Ishikawa (cell line): ENCODE results near the gene GLOD4.

Experiments
- CEBPB ChIP-seq: IDR thresholded peaks from 2 replicates; pipeline ENCODE4 v1.6.1; 2012
- CREB1 ChIP-seq: IDR thresholded peaks from 2 replicates; pipeline ENCODE4 v1.6.1; 2012; ENCODE audit warnings: low read depth
- EGR1 ChIP-seq: IDR thresholded peaks from 2 replicates; pipeline ENCODE4 v1.6.1; 2012
- EP300 ChIP-seq: IDR thresholded peaks from 2 replicates; pipeline ENCODE4 v1.6.1; 2012; ENCODE audit warnings: borderline replicate concordance
- FOXM1 ChIP-seq: IDR thresholded peaks from 2 replicates; pipeline ENCODE4 v1.6.1; 2012; ENCODE audit warnings: low read depth, borderline replicate concordance
- NFIC ChIP-seq: IDR thresholded peaks from 2 replicates; pipeline ENCODE4 v1.6.1; 2012
- RAD21 ChIP-seq: IDR thresholded peaks from 2 replicates; pipeline ENCODE4 v1.6.1; 2012; ENCODE audit warnings: low read depth
- REST ChIP-seq: IDR thresholded peaks from 2 replicates; pipeline ENCODE4 v1.6.1; 2012; ENCODE audit warnings: low read depth, mild to moderate bottlenecking
- TAF1 ChIP-seq: IDR thresholded peaks from 2 replicates; pipeline ENCODE4 v1.6.1; 2012; ENCODE audit warnings: low read depth, mild to moderate bottlenecking
- TCF12 ChIP-seq: IDR thresholded peaks from 2 replicates; pipeline ENCODE4 v1.6.1; 2012; ENCODE audit warnings: low read depth
- TEAD4 ChIP-seq: IDR thresholded peaks from 2 replicates; pipeline ENCODE4 v1.6.1; 2012
- YY1 ChIP-seq: IDR thresholded peaks from 2 replicates; pipeline ENCODE4 v1.6.1; 2012; ENCODE audit warnings: low read depth
- ZBTB7A ChIP-seq: IDR thresholded peaks from 2 replicates; pipeline ENCODE4 v1.6.1; 2012; ENCODE audit warnings: low read depth
- TF ChIP-seq, protein P1 (sequence below): IDR thresholded peaks from 2 replicates; pipeline ENCODE4 v1.6.1; 2012
- TF ChIP-seq, protein P2 (sequence below): IDR thresholded peaks from 2 replicates; pipeline ENCODE4 v1.6.1; 2012

GLOD4 gene

GRCh38 chr17:807523-808294 lies 25.6 kb upstream of the GLOD4 start:
- TF ChIP-seq TAF1 (no peak), CREB1 (no peak), CEBPB (no peak), TCF12 (no peak), RAD21 (no peak), TEAD4 (no peak), YY1 (no peak), NFIC (no peak), EP300 (no peak), EGR1 (no peak), FOXM1 (no peak)
- TF ChIP-seq, protein P1, sequence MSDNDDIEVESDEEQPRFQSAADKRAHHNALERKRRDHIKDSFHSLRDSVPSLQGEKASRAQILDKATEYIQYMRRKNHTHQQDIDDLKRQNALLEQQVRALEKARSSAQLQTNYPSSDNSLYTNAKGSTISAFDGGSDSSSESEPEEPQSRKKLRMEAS = no peak

- TF ChIP-seq ZBTB7A (no peak), CEBPB (no peak), EGR1 (no peak), FOXM1 (no peak), YY1 (no peak), RAD21 (no peak), EP300 (no peak)
- TF ChIP-seq, protein P1 = no peak
Measured at GRCh38 chr17:806781-807522, 24.9 kb upstream of the GLOD4 start.

GRCh38 chr17:806346-806745 lies 24.3 kb upstream of the GLOD4 start:
- no peak for TF ChIP-seq NFIC
- TF ChIP-seq, protein P2, sequence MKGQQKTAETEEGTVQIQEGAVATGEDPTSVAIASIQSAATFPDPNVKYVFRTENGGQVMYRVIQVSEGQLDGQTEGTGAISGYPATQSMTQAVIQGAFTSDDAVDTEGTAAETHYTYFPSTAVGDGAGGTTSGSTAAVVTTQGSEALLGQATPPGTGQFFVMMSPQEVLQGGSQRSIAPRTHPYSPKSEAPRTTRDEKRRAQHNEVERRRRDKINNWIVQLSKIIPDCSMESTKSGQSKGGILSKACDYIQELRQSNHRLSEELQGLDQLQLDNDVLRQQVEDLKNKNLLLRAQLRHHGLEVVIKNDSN = no peak
- TF ChIP-seq REST = no peak
- no peak for TF ChIP-seq TAF1
- TF ChIP-seq ZBTB7A = no peak
- no peak for TF ChIP-seq YY1
- TF ChIP-seq TEAD4 = no peak
- TF ChIP-seq EGR1 = no peak
- TF ChIP-seq, protein P1 = no peak
- TF ChIP-seq FOXM1 = no peak
- no peak for TF ChIP-seq RAD21
- TF ChIP-seq CEBPB = no peak
- TF ChIP-seq TCF12 = no peak
- no peak for TF ChIP-seq CREB1
- TF ChIP-seq EP300 = no peak

DNA sequence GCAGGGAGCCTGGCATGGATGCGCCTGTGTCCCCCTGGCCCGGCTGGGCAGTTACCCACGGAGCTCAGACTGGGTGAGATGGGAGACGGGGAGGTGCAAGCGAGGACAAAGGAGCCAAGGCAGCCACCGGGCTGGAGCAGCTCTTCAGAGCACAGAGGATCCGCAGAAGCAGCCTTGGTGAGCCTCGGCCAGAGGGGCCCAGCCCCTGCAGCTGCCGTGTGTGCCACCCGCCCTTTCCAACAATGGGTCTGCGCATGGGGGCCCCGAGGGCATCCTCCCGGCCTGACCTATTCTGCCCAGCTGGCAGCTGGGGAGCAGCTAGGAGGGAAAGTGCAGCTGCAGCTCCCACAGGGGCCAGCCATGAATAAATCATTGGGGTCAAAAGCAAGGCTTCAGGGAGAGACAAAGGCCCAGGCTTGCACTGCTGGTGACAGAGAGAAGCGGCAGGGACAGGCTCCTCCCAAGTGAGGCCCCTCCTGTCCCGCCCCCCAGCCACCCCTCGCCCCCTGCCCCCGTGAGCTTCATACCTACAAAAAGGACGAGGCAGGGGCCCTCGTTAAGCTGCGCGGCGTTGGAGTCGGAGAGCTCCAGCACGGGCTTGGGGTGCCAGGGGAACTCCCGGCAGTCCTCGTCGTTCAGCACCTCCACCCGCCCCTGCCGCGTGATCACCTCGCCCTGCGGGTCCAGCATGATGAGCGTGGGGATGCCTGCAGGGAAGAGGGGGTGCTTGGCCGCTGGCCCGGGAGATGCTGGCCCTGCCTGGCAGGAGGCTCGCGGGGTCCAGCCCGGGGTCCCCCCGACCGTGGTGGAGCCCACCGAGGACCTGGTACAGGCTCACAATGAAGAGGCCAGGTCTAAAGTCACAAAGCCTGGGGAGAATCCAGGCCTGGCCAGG lies 22.7 kb upstream of the GLOD4 start:
- no peak for TF ChIP-seq ZBTB7A
- TF ChIP-seq TEAD4 = no peak
- TF ChIP-seq, protein P2 = no peak
- TF ChIP-seq EP300 = no peak
- TF ChIP-seq CEBPB = no peak
- no peak for TF ChIP-seq CREB1
- no peak for TF ChIP-seq TCF12
- no peak for TF ChIP-seq TAF1
- TF ChIP-seq EGR1 = no peak
- no peak for TF ChIP-seq FOXM1
- no peak for TF ChIP-seq REST
